ENCODE measurements around the gene TBC1D2.

DNA sequence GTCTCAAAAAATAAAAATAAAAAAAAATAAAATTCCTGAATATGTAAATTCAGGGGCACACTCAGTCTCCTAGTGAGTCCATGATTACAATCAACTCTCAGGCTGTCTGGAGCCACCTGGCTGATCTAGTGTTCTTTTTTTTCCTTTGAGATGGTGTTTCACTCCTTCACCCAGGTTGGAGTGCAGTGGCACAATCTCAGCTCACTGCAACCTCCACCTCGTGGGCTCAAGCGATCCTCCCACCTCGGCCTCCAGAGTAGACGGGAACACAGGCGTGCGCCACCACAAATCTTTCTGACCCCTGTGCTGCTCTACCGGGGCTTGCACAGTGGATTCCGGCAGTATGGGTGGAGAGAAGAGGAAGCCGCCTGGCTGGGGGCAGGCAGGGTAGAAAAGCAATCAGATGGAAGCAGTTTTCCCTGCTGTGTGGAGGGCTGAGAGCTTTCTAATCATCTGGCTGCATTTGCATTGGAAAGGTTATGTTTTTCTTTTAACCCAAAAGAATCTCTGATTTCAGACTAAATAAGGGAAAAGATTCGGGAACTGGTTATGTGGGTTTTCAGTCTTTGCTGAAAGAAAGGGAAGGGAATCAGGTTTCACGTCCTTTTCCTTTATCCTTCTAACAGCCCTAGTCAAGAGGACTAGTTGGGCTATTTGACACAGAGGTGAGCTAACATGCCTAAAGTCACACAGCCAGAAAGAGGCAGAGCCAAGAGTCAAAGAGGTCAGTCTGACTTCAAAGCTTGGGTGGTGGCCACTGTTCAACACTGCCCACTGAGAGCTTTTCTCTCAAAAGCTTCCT is 36.7 kb downstream of the TBC1D2 start:
- TF ChIP-seq CTCF (conservative IDR thresholded peaks at IDR 0.05; ENCODE audit: low read depth in 2 of 2), result no peak
- no peak for TF ChIP-seq JUNB (IDR thresholded peaks at IDR 0.05; ENCODE audit: unreplicated experiment)
- peak; percentile 44; the same call in 1 of the 2 replicates for TF ChIP-seq POLR2AphosphoS5 (IDR thresholded peaks at IDR 0.05; ENCODE audit: low read depth)
- no peak for TF ChIP-seq ETS1 (IDR thresholded peaks at IDR 0.05)
- TF ChIP-seq CREB1 (CRISPR knock-in tag; IDR thresholded peaks at IDR 0.05; ENCODE audit: low read depth), result no peak
- TF ChIP-seq EZH2 (IDR thresholded peaks at IDR 0.05; ENCODE audit: low read depth, unreplicated experiment), result no peak
- TF ChIP-seq ZNF462 (CRISPR knock-in tag; IDR thresholded peaks at IDR 0.05), result peak; percentile 50; the same call in 1 of the 2 replicates
- no peak for TF ChIP-seq REST (IDR thresholded peaks at IDR 0.05; ENCODE audit: unreplicated experiment)
